Stimulated activated CD4-positive, alpha-beta T cell treated with anti-CD3 and anti-CD28 coated beads, Interleukin-15, amount 100 ng/mL, for 24 hours (primary cell): ENCODE results near the gene SHROOM1.
"Not testable (repeated sequence)": the region's sequence is repeated elsewhere in the genome, so short reads cannot be mapped to it uniquely, and the experiment has no call there.

ENCODE experiments used
- DNase-seq: peaks from one replicate; pipeline ENCODE4 v3.0.0-alpha.2; 2020

Gene SHROOM1, protein sequence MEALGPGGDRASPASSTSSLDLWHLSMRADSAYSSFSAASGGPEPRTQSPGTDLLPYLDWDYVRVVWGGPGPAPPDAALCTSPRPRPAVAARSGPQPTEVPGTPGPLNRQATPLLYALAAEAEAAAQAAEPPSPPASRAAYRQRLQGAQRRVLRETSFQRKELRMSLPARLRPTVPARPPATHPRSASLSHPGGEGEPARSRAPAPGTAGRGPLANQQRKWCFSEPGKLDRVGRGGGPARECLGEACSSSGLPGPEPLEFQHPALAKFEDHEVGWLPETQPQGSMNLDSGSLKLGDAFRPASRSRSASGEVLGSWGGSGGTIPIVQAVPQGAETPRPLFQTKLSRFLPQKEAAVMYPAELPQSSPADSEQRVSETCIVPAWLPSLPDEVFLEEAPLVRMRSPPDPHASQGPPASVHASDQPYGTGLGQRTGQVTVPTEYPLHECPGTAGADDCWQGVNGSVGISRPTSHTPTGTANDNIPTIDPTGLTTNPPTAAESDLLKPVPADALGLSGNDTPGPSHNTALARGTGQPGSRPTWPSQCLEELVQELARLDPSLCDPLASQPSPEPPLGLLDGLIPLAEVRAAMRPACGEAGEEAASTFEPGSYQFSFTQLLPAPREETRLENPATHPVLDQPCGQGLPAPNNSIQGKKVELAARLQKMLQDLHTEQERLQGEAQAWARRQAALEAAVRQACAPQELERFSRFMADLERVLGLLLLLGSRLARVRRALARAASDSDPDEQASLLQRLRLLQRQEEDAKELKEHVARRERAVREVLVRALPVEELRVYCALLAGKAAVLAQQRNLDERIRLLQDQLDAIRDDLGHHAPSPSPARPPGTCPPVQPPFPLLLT

DNA sequence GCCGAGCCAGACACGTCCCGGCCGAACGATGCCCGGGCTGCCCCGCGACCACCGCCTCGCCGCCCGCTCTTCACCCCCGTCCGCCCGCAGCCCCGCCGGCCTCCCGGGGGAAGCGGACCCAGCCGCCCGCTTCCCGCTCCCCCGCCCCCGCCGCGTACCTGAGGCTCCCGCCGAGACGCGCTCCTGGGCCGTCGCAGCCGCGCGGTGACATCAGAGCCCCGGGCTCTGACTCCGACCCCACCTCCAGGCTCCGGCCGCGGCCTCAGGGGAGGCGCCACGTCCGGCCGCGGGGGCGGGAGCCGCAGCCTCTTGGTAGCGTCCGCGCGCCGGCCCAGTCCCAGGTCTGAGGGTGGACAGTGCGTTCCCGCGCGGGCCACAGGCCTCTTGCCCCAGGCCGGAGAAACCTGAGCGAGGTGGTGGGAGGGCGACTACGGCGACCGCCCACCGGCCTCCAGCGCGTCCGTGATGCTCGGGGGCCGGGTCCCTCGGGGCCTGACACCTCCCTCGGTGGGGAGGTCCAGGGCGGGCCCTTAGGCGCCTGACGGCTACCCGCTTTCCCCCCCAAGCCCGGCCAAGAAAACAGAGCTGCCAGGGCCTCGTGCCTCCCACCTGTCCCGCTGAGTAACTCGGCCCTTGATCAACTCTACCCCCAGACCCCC lies at the start of gene SHROOM1:
TSS of gene SHROOM1 (minus strand) at position 212 of the 659 bp plus-strand sequence. CDS start 4,507 bp downstream, outside the sequence.
- peak; percentile 61 for DNase-seq

DNA sequence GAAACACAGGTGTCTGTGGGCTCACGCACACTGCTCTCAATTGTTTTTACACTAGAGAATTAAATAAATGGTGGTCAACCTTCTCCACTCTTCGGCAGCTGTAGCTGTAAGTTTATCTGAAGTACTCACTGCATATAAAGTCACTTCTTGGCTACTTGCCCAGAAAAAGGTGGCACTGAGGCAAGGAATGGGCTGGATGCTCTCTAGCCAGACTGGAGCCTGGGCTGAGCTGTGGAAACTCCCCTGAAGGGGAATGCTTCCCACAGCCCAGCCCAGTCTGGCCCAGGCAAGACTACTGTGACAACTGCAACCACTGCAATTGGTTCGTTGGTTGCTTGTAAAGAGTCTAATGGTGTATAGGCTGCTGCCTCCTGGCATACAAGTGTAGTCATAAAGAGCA lies 47.5 kb upstream of the SHROOM1 start:
- DNase-seq: no peak

DNA sequence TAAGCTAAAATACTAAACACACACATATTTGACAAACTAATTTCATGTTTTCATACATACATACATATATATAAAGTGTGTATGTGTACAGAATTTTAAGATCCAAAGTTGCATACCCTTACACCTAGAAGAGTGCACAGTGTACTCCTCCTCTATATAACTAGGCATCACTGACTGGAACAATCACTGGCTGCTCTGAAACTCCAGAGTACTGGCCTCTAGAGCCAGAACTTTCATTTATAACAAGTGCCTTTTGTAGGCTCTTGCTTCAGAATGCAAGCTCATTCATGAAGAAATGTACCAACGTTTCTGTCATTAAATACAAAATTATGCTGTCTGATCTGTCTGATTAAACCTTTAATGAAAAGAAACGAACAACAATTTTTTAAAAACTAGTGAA lies 47.0 kb upstream of the SHROOM1 start:
- no peak for DNase-seq

DNA sequence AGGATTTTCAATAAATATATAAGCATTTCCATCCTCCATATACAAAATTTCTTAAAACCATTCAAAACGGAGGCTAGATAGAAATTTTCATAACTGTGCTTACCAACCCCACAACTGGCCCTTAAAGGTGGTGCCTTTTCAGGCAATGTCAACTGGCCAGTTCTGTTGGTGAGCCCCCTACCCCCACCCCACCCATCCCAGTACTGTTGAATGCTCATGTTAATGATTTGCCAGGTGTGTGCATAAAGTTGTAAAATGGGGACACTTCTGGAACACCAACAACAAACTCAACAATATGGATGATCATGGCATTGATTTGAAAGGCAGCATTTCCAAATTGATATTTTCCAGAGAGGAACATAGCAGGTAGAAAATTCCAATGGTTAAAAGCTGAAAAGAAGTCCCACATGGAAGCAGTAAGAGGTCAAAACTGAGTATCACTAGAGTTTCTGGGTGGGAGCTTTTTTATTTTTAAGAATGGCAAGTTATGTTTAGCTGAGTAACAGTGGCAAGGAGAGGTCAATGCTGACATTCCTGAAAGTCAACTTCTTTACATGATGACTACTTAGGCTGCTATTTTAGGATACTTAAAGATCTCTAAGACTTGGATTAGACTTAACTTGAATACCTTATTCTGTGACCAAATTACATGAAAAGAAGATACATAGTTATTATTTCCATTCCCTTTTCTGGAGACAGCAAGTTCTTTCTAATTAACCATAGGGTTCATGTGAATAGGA lies 45.7 kb upstream of the SHROOM1 start:
- DNase-seq: no peak

DNA sequence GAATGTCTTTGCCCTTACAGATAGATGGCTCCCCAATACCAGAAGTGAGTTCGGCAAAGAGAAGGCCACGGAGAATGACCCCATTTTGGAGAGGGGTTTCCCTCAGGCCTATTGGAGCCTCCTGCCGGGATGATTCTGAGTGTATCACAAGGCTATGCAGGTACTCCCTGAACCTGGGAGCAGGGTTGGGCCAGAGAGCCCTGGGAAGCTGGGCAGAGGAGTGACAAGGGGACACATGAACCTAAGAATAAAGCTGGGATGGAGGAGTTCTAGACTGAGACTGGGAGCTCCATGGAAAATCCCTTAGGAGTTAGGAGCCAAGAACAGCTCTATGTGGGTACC lies 43.5 kb upstream of the SHROOM1 start:
- DNase-seq: no peak

DNA sequence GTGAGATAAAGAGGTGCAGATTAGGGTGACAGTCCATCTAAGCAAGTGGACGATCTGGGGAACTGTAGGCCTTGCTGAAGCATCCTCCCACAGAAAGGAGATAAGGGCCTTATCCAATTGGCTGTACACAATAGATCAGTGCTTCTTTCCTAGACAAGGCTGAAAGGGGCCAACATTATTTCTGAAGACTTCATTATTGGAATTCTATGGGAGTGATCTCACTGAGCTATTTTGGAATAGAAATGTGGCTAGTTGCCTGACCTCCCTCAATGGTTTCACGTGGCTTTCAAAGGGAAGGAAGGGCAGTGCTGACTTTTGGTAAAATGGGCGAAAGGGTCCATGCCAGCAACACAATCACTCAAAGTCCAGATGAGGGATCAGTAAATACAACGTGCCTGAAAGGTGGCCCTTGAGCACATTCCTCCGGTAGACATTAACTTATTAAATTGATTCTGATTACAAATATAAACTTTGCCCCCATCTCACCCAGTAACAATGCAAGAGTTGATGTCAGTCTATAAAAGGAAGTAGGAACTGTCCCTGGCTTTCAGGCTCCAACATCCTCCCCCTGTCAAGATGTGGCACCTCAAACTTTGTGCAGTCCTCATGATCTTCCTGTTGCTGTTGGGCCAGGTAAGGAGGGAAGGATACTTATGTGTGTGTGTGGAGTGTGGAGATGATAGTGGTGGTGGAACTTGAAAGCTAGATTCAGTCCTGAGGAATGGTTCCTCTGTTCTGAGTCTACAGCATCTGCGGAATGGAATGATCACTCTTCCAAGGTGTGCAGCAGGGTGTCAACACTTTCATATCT lies 42.9 kb upstream of the SHROOM1 start, which contains the start of gene LEAP2:
TSS of gene LEAP2 (plus strand) at position 550 of the 811 bp plus-strand sequence. CDS start at position 577, 27 bp downstream.
- no peak for DNase-seq

DNA sequence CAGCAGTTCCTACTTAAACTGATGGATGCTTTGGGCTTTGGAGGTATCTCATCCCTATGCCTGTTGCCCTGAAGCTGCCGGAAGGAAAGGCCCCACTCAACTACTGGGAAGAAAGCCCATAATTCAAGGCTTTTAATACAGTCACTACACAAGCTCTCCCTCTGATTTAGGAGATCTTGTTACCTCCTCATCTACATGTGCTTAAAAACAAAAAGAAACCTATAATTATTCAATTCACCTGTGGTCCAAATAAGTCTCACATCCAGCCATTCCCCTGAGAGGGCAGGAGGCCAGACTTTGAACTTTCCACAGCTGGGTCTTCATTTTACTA lies 42.3 kb upstream of the SHROOM1 start:
- no peak for DNase-seq

DNA sequence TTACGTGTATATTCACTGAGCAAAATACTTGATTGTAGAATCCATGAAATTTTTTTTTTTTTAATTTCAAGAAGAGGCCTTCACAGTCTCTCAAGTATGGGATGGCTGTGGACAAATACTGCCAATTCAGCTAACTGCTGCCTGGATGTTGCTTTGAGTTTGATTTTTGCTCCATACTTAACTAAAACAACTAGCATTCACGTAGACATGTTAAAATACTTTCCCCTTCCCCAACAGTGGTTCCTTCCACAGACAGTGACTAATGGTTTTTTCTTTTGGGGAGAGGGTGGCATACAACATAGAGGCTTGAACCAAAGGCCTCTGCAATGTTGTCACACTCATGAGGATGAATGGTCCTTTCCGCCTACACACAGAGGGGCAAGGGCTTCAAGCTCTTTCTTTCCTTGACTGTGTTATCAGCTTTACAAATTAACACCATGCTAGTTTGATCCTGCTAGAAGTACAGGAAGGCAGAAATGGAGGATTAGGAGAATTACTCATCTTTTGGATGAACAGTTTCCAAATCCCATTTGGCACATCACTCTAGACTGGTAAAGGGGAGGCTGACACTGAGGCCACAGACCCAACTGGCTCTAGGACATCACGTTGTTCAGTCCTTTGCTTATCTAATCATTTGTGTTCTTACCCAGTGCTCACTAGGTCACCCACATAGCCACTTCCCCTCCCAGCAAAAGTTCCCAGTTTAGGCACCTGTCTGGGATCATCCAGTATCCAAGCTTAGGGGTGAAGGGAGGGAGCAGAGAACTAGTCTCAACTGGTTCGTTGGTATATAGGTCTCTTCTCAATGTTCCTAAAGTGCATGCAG lies 41.2 kb upstream of the SHROOM1 start:
- no peak for DNase-seq

DNA sequence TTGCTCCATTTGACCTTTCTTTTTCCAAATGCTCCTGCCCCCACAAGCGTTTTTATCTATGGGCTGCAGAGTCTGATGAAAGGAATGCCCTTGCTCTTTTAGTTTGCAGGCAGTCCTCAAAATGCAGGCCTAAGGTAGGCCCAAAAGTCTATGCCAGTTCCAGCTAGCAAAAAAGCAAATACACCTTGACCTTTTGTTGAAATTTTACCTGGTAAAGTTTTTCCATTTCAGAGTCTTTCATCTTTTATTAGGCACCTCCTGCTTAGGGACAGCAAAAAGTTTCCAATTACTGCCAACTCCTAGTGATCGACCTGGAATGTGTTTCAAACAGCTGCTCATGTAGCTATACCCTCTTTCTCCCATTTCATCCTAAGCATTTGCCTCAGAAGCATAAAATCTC lies 40.4 kb upstream of the SHROOM1 start:
- DNase-seq: no peak

DNA sequence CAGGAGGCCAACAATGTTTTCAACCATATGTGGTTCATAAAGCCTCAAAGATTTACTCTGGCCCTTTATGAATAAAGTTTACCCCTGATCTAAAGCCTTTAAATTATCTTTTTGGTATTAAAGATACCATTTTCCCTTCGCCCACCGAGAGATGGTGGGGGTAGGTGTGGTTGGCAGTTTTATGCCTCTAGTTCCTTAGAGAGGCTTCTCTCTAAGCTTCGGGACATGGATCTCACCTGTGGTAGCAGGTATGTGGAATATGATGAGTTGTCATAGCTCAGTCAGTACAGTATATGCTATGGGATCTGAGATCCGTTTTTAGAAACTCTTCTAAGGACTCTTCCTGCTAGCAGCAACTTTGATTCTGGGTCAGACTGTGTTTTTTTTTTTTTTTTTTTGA lies 38.3 kb upstream of the SHROOM1 start:
- no peak for DNase-seq

DNA sequence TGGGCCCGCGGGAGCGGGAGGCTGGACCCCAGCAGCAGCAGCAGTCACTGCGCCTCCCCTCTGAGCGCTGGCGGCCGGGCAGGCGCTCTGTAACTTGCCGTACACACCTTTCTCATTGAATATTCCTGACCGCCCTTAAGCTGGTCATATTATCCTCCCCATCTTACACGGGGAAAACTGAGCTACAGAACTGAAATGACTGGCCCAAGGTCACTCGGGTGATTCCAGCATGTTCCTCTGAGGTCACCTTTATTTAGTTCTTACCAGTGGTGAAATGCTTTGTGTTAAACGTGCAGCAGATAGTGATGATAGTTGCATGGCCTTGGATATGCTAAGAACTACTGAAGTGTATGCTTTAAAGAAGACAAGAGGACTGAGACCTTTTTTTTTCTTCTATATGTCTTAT lies 36.6 kb upstream of the SHROOM1 start:
- DNase-seq: no peak

DNA sequence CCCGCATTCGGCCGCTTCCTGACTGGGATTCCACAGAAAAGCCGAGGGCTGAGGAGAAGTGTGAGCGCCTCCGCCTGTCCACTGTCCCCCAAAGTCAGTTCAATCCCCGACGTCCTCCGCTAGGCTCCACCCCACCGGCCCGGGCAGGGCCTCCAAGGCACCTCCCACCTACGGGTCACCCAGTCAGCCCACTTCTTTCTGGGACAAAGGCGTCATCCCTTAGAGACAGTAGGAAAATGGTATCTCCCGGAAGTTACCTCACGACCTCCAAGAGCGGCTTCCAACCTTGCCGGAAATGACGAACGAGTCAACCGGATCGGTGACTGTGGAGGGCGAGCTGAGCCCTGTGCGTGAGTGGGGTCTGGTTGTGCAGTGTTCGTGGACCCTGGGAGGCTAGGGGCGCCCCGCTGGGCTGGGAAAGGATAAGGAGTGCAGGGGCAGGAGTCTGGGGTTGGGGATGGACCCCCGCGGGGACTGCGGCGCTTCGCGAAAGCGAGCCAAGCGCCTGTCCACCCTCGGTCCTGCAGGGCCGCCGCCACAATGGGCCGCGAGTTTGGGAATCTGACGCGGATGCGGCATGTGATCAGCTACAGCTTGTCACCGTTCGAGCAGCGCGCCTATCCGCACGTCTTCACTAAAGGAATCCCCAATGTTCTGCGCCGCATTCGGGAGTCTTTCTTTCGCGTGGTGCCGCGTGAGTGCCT lies 36.0 kb upstream of the SHROOM1 start, which contains the start of the genes GDF9 and UQCRQ:
TSS of gene GDF9 (minus strand) at position 128 of the 704 bp plus-strand sequence. CDS start 1,936 bp downstream, outside the sequence.
TSS of gene UQCRQ (plus strand) at position 301 of the 704 bp plus-strand sequence. CDS start at position 541, 240 bp downstream.
- DNase-seq: peak; percentile 94

DNA sequence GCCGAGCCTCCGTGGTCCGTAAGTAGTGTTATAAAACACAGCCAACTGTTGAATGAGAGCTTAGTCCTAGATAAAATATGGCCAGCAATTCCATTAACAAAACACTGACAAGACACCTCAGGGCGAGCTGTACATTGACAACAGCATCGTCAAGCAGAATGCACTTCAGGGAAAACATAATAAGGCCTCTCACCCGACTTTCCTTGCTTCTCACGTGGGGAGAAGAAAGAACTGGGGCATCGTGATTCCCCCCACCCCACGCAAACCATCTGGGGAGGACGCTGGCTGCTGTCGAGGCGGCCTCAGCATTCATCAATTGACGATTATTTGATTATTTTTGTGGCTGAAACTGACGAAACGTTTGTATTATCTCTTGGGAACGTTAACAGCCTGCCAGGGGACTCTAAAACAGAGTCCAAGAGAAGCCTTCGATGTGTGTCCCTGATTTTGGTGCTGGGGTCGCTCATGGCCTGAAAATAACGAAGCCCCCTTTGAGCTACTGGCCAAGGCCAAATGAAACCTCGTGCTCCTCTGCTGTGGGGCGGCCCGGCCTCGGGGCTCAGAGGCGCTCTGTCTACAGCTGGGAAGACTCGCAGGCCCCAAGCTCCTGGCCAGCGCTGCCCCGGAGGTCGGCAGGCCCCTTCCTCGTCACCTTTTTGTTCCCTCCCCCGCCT lies 35.4 kb upstream of the SHROOM1 start:
- DNase-seq: no peak

DNA sequence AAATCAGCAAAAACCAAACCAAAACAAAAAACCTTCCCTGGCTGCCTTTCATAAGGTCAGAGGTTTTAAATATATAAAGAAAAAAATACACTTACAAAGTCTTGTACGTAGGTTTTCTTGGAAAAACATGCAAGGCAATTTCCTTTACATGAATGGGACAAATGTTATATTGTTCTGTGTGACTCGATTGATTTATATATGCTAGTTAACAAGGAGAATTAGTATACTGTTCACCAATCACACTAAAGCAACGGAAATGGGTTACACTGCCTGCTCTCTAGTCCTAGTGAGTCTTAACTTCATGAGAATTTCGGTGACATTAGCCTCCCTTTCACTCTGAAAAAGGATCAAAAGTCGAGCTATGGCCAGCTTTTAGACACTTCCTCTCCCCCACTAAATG lies 30.3 kb upstream of the SHROOM1 start:
- DNase-seq: no peak

DNA sequence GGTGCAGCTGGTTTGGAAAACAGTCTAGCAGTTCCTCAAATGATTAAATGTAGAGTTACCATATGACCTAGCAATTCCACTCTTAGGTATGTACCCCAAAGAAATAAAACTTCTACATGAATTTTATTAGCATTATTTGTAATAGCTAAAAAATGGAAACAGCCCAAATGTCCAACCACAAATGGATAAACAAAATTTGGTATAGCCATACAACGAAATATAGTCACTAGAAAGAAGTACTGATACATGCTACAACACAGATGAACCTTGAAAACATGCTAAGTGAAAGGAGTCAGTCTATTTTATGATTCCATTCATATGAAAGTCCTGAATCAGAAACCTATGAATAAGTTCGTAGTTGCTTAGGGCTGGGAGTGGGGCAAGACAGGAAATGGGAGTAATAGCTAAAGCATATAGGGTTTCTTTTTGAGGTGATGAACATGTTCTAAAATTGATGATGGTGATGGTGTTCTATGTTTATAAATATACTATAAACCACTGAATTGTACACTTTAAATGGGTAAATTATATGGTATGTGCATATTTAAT lies 29.5 kb upstream of the SHROOM1 start:
- DNase-seq: no peak

DNA sequence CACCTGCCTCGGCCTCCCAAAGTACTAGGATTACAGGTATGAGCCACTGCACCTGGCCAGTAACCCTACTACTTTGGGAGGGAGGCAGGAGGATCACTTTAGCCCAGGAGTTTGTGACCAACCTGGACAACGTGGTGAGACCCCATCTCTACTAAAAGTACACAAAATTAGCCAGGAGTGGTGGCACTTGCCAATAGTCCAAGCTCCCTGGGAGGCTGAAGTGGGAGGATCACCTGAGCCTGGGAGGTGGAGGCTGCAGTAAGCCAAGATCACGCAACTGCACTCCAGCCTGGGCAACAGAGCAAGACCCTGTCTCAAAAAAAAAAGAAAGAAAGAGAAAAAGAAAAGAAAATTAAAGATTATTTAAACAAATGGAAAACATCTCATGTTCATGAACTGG lies 25.6 kb upstream of the SHROOM1 start:
- no peak for DNase-seq

DNA sequence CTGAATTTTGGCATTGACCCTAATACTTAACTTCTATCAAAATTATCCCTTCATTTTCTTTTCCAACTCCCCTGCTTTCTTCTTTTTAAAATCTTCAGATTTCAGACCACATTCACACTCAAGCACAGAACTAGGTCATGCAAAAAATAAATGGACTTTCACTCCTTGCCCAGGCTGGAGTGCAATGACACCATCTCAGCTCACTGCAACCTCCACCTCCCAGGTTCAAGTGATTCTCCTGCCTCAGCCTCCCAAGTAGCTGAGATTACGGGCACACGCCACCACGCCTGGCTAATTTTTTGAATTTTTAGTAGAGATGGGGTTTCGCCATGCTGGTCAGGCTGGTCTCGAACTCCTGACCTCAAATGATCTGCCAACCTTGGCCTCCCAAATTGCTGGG lies 24.5 kb upstream of the SHROOM1 start:
- DNase-seq: not testable (repeated sequence)

DNA sequence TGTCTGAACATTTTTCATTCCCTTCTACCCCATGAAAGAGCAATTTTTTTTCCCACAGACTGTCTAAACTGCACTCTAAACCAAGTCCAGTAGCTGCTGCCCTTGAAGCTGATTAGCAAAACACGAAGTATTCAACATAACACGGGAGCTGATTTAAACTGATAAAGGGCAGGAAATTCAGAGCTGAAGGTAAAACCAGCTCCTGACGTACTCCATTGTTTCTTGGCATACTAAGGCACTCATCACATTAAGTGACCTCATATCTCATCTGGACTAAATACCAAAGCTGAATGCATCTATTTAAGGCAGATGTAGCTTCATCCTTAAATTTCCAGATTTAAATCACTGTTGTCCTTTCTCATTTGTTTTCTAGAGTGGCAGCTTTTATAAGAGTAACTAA lies 23.9 kb upstream of the SHROOM1 start:
- no peak for DNase-seq

DNA sequence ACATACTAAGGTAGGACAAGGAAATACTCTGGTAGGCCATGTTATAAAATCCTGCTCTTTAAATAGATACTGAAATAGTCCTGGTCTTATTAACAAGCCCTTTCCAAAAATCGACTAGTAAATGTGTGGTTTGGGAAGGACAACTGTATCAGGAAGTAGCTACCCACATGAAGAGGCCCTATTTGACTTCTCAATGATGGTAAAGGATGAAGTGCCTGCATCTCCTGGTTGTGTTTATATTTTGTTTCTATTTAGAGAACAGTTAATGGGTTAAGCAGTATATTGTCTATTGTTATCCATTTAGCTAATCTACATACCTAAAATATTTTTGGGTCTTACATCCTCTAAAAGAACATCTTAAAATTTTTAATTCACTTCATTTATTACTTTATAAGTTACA lies 23.3 kb upstream of the SHROOM1 start:
- DNase-seq: no peak
